Endometrial microvascular endothelial cells (primary cell): Measurements from ENCODE around the gene LYPD6. TPM values are rescaled to one million over a fixed set of nuclear protein-coding genes. Genes with fewer than 3 reads are reported as not detected.

Source experiments
- in situ Hi-C: cut with HindIII; loops from 2 replicates; pipeline ENCODE4 v1.10.0; 2017; ENCODE audit warnings: low sequenced_read_pairs, low pct_unique_long_range_greater_than_20kb; ENCODE audit errors: inconsistent ontology term
- total RNA-seq: library from RNA; depleted of rRNA; stranded (reverse); fragments of >200 nt; gene quantifications from one replicate; pipeline ENCODE4 v1.2.3, GENCODE V29; 2015; ENCODE audit errors: inconsistent ontology term

The LYPD6 gene
- total RNA-seq, 1 donor from 2014 or later = 1.2 TPM

DNA sequence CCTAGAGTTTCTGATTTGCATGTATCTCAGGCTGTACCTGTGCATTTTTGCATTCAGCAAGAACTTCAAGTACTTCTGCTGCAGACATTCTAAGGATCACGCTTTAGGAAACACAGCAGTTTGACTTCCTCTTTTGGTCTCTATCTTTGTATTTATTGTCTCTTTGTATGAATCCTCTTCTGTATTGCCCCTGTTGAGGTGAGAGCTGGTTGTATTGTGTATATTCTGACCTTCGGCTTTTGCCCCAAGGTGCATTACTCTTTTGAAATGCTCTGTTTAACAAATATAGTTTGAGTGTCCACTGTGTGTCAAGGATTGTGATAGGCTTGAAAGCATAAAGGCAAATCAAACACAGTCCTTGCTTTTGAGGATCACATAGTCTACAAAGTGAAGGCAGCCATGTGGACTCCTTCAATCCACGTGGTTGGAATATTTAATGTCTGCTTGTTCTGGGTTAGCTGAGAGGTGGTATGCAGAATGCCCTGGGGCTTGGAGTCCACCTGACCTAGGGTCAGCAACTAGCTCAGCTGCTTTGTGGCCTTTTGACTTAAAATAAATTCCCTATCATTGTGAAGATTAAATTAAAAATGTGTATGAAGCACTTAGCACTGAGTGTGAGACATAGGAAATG is 108.1 kb downstream of the LYPD6 start:
- in situ Hi-C loops = no loop called here

DNA sequence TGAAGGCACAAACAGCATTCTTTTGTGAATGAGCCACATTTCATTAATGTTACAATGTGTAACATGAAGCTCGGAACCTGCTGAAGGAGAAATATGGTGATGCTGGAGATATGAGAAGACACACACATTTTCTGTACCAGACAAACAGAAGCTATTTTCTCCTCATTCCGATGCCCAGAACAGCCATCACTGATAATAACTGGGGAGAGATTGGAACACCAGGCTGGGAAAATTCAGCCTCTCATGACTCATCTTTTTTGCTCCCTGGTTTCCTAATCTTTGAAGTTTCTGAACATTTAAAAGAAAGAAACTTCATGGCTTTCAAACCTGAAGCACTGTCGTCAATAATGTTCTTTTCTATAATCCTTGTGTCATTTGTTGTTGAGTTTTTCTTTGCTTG is 110.9 kb downstream of the LYPD6 start:
- in situ Hi-C loops = no loop called here

DNA sequence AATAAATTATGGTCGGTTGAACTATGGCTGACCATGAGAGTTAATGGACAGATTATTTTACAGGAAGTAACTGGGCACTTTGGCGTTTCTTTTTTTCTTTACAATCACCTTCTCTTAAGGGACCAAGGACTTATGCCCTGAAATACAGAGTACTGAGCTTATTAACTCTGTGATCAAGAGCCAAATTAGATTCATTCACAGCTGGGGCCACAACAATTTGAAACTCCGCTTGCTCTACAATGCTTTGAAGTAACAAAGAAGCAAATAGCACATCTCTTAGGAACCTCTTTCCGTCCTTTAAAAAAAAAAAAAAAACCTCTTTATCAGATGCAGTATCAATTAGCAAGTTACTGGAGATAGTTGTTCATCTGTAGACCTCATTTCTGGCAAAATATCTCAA is 112.0 kb downstream of the LYPD6 start:
- in situ Hi-C loops = no loop called here

- in situ Hi-C loops = no loop called here
Measured at GRCh38 chr2:149443150-149443549, 112.8 kb downstream of the LYPD6 start.

- in situ Hi-C loops = no loop called here
Measured at GRCh38 chr2:149446748-149447147, 116.4 kb downstream of the LYPD6 start.

DNA sequence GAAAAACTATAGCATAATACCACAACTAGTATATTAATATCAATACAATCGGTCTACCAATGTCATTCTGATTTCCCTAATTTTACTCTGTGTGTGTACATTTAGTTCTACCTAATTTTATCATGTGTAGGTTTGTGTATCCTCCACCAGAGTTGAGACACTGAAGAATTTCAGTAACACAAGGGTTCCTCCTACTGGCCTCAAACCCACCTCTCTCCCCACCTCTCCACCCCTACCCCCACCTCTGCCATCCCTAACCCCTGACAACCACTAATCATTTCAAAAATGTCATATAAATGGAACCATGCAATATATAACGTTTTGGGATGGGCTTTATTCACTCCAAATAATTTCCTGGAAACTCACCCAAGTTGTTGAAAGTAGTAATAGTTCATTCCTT is 117.9 kb downstream of the LYPD6 start:
- in situ Hi-C loops = no loop called here

DNA sequence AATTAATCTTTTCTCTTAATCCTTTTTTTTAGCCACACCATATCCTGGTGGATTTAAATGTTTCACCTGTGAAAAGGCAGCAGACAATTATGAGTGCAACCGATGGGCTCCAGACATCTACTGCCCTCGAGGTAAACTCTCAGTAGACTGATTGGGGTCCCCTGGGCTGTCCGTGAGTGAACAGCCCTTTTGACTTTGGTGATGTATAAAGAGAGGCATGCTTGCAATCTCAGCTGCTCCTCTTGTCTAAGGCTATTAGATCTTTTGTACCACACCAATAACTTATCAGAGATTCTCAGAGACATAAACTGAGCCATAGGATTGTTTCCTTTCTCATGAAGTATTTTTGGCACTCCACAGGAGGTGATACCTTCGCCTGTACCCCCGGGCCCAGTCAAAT is 118.6 kb downstream of the LYPD6 start:
- in situ Hi-C loops = no loop called here

DNA sequence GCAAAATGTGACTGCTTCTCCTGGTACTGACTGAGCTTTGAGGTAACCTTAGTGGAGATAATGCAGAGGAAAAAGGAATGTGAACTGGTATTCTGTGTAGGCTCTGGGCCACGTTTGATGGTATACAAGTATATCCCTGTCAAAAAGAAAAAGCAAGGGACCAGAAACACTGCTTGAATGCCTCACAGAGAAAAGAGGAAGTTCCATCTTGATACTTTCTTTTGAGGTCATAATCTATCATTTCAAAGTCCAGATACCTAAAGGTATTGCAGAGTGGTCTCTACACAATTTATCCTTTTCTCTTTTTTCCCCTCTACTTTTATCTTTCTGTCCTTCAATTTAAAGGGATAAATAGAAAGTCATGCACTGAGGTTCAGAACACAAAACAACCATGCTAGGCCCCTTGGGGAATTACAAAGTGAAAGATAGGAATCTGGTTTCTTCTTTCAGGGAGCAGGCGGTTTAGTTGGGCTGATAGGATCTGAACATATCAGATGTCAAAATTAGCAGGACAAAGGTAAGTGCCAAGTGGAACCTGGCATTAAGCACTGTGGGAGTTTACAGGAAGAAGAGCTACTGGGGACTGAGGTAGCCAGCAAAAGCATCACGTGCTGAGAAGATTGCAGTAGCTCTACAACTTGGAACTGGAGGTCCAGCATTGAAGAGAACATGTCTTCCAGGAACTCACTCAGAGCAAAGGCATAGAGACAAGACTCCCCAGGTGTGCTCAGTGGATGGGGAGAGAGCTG is 121.2 kb downstream of the LYPD6 start:
- in situ Hi-C loops = no loop called here

DNA sequence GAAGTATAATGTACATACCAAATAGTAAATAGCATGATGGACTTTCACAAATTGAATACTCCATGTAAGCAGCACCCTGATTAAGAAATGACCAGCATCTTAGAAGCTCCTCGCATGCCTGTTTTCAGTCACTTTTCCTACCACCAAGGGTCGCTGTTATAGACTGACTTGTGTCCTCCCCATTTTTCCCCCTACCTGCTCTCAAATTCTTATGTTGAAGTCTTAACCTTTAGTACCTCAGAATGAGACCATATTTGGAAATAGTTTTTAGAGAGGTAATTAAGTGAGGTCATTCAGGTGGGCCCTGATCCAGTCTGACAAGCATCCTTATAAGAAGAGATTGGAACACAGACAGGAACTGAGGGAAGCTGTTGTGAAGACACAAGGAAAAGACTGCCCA is 125.9 kb downstream of the LYPD6 start:
- in situ Hi-C loops = no loop called here

DNA sequence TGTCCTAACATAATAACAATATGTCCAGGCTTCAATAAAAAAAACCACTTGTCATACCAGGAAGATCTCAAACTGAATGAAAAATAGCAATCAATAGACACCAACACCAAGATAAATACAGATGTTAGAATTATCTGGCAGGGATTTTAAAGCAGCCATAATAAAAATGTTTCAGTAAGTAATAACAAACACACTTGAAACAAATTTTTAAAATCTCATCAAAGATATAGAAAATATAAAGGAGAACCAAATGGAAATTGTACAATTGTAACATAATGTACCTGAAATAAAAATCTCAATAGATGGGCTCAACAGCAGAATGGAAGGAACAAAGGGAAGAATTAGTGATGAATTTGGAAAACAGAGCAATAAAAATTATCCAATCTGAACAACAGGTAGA is 128.1 kb downstream of the LYPD6 start:
- in situ Hi-C loops = no loop called here

- in situ Hi-C loops = no loop called here
Measured at GRCh38 chr2:149463328-149464002, 133.1 kb downstream of the LYPD6 start.

GRCh38 chr2:149464396-149464795 is 134.0 kb downstream of the LYPD6 start:
- in situ Hi-C loops = no loop called here

- in situ Hi-C loops = no loop called here
Measured at GRCh38 chr2:149465873-149466272, 135.5 kb downstream of the LYPD6 start.

DNA sequence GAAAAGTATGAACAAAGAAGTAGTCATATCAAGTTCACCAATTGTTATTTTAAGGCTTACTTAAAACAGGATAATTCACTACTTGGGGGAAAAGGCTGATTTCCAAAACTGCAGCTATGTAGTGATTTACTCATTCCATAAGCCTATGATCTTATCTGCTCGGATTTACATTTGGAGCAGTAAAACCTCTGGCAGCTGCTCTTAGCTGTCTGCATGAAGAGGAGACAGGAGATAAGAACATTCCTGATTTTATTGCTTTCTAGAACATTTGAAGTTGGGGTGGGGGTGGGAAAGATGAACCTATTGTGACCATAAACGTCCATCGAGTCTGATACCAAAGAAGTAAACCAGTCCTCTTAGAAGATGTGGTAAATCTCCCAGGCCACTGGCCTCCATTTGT is 136.2 kb downstream of the LYPD6 start:
- in situ Hi-C loops = no loop called here

- in situ Hi-C loops = no loop called here
Measured at GRCh38 chr2:149467436-149467835, 137.0 kb downstream of the LYPD6 start.

GRCh38 chr2:149468636-149469035 is 138.2 kb downstream of the LYPD6 start:
- in situ Hi-C loops = no loop called here

DNA sequence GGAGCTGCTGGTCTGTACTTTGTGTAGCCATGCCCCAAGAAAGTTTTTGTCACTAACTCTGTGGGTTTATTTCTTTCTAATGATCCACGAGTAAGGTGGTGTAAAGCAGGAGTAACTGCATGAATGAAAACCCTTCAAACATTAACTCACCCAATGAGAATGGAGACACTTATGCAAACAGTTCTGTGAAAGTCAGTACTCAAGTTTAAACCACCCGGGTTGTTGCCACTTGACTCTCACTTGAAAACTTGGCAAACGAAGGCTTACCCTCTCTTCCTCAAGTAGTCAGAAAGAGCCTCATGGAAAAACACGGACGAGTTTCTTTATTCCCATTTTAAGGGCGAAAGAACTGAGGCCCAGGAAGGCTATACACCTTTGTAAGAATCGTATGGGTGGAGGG is 139.7 kb downstream of the LYPD6 start:
- in situ Hi-C loops = no loop called here

GRCh38 chr2:149472413-149472812 is 142.0 kb downstream of the LYPD6 start:
- in situ Hi-C loops = no loop called here

DNA sequence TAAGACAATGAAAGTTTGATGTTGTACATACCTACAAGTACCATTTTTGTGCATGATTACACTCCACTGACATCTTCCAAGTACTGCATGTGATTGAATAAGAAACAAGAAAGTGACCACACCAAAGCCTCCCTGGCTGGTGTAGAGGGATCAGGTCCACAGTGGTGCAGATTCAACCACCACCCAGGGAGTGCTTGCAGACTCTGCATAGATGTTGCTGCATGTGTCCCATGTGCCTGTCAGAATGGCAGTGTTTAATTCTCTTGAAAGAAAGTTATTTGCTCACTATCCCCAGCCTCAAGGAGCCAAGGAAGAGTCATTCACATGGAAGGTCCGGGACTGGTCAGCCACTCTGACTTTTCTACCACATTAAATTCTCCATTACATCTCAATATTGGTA is 142.7 kb downstream of the LYPD6 start:
- in situ Hi-C loops = no loop called here

GRCh38 chr2:149473521-149473920 is 143.1 kb downstream of the LYPD6 start:
- in situ Hi-C loops = no loop called here
